CD4-positive, alpha-beta T cell treated with Interleukin-4 for 1 hour (primary cell): ENCODE measurements around the gene AFM.
"Not testable (repeated sequence)": the region's sequence is repeated elsewhere in the genome, so short reads cannot be mapped to it uniquely, and the experiment has no call there.

Source experiments
- DNase-seq, 2 donors: peaks; one replicate each; pipeline ENCODE4 v3.0.0-alpha.2; 2020 to 2022

The AFM gene

DNA sequence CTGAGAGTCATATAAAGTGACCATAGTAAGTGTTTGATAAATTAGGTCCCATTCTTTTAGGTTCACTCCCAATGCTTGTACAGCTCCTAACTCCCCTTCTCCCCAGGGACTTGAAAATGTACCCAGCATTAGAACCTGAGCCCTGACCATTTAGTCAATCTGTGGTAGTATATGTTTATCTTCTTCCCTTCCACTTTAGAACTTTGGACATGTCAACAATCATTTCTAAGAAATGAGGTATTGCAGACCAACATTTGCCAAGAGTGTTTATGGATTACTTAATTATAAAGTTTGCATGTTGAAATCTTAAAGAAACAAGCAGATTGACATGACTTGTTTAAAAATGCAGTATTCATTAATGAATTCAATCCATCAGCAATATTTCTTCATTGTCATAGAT lies 26.0 kb downstream of the AFM start:
- DNase-seq, result no peak

DNA sequence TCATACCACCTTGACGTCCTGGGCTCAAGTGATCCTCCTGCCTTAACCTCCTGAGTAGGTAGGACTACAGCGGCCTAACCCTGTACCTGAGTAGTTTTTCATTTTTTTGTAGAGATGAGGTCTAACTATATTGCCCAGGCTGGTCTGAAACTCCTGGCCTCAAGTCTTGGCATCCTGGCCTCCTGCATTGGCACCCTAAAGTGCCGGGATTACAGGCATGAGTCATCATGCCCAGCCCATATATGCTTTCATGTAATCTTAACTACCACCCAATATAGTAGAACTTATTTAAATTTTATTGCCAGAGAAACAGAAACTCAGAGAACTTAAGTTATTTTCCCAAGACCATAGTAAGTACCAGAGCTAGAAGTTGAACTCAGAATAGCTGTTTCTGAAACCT lies 27.1 kb downstream of the AFM start:
- DNase-seq, result no peak

DNA sequence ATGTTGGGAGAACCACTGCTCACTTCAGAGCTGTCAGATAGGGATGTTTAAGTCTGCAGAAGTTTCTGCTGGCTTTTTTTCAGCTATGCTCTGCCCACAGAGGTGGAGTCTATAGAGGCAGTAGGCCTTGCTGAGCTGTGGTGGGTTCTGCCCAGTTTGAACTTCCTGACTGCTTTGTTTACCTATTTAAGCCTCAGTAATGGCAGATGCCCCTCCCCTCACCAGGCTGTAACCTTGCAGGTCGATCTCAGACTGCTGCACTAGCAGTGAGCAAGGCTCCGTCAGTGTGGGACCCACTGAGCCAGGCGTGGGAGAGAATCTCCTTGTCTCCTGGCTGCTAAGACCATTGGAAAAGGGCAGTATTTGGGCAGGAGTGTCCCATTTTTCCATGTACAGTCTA lies 36.8 kb downstream of the AFM start:
- no peak for DNase-seq

DNA sequence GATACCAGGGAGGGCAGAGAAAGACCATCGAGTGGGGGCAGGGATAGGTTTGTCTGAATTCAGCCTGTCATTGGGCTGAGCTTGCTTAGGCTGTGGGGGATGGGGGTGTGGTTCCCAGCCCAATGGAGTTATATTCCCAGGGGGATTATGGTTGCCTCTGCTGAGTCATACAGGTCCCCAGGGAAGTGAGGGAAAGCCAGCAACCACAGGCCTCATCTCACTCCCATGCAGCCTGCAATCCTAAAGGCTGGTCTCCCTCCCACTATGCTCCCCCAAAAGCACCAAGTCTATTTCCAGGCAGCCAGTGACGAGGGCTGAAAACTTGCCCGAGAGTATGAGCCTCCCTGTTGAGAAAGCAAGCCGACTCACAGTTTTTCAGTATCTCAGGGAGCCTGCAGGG lies 39.3 kb downstream of the AFM start:
- DNase-seq, result no peak

DNA sequence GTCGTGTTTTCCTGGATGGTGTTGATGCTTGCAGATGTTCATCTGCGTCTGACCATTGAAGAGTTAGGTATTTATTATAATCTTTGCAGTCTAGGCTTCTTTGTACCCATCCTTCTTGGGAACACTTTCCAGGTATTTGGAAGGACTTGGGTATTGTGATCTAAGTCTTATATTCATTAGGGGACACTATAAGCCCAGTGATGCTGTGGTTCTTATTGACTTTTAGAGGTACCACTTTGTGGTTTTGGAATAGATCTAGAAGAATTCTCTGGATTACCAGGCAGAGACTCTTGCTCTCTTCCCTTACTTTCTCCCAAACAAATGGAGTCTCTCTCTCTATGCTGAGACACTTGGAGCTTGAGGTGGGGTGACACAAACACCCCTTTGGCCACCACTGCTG lies 41.6 kb downstream of the AFM start:
- DNase-seq, result no peak

DNA sequence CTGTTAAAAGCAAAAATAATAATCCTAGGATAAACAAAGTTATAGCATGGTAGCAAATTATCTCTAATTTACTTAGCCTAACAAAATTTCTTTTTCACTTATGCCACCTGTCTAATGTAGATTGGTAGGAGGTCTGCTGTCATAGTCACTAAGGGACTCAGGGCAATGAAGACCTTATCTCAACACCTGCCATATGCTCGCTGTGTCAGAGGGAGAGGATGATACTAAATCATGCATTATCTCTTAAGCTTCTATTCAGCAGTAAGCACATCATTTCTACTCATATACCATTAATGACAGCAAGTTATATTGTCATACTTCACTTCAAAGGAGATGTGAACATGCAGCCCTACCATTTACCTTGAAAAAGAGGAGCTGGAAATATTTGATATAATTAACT lies 44.1 kb downstream of the AFM start:
- DNase-seq, result no peak

DNA sequence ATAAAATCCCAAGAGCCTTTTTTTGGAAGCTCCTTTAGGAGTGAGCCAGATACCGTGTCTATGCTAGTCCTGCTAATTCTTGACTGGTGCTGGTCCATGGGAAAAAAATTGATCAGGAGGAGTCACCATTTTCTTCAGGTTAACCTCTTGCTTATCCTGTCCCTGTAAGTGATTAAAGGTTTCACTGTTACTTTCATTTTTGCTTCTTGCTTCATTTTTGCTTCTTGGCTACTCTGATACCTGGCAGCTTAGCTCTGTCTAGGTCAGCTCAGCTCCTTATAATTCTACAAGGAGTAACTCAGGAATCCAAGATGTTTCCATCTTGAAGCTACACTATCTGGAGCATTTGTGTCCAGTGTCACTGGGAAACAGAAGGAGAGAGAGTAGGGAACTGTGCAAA lies 45.7 kb downstream of the AFM start:
- no peak for DNase-seq

DNA sequence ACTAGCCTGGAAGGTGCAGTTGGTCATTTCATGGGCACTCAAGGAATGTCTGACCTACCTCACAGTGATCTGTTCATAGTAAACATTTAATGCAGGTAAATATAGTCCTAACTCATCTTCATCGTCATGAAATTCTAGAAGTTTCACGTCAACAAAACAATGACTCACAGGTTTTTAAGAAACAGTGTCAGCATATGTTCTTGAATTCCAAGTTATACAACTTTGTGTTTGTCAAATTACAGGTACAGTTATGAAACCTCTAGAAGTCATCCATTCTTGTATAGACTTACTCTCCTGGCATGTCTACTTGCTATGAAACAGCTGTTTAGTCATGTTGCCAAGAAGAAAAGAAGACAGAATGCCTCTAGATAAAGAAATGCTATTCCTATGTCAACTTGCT lies 46.6 kb downstream of the AFM start:
- DNase-seq, result no peak

DNA sequence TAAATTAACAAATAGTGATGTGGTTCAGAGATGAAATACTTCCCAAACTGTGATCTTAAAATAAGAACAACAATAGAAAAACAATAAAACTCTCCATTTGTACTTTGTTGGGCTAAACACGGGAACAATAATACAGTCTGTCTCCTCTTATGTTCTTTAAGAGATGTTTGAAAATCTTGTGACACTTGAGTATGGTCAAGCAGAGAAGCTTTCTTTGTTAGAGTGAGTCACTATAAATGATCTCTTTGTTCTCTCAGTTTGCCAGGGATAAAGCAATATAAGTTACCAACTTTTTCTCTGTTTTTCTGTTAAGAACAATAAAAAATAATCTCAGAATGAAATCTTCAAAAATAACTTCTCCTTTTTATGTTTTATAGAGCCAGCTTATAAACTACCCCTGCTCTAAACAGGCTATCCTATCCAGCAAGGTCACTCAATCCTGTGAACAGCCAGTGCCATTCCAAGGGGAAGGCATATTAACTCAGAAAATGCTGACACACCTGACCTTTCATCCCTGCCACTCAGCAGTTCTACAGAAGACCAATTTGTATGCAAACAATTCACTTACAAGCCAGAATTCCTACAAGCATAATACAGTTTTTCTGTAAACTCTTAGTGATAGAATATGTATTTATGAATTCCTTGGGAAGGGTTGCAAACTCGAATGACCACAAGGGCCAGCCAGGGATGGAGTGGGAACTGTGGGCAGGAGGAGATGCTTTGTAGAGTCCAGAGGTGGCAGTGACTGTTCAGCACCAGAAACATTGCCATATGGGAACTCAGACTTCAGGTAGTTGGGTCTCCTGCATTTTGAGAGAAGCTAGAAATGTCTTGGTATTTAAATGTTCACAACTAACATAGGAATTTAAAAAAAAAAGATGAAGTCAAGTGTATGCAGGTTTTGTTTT lies 52.2 kb downstream of the AFM start:
- DNase-seq, result no peak

DNA sequence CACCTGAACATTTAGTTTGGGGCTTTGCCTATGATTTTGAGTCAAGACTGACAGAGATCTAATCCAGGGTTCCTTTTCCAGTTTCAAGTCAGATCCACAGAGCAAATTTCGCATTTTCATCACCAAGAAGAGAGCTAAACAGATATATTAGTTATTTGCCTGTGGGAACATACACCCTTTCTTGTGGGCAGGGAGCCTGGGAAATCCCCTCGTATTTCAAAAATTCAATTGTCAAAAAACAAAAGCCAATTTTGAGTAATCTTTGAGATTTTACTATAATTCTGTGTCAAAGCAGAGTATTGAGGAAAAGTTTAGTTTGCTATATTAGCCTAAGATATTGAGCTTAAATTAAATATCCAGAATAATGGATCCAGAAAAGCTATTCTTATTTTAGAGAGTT lies 56.6 kb downstream of the AFM start:
- DNase-seq, result no peak

DNA sequence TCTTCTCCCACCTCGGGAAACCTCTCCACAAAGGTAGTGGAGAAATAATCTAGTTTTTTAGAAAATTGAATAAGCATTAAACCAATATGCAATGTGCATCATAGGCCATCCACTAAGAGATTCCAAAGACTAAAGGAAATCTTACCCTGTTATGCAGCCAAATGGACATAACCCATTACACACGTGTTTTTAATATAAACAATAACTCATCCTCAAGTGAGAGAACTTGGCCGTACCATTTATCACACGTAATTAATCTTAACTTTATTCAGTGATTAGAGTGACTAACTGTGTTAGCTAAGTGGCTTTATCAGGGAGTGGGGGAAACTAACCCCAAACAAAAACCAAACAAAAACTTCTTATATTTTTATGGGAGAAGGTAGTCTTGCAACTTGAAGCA lies 57.8 kb downstream of the AFM start:
- DNase-seq, result no peak

DNA sequence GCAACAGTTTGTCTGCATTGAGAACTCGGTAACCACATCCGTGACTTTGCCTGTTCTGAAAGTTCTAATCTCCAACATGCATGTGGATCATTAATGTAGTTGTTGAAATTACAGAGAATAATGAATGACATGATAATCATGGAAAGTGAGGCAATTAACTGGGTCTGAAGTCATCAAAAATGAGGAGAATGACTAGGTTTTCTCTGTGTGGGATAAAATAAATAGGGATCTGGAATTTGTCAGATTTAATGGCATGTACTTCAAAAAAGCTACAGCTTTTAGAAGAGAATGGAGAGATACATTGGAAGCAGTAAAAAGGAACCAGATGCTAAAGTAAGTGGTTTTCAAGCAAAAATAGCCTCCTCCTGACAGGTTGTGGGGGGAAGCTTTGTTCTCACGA lies 59.3 kb downstream of the AFM start:
- DNase-seq, result no peak

DNA sequence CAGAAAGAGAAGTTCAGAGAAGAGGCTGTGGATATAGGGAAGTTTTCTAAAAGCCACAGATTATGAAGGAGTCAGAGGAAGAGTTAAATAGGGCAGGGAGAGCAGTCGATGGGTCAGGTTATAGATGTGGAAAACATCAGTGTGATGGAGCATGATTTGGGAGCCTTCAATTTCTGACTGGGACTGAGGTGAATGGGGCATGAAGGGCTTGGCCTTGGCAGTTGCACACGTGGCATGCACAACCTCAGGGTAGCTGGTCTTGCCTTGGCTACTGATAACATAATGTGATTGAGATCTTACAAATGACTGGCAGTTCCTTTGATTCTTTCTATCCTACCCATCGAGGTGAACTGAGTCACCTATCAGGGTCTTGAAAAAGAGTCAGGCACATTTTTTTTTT lies 59.7 kb downstream of the AFM start:
- DNase-seq, result no peak

DNA sequence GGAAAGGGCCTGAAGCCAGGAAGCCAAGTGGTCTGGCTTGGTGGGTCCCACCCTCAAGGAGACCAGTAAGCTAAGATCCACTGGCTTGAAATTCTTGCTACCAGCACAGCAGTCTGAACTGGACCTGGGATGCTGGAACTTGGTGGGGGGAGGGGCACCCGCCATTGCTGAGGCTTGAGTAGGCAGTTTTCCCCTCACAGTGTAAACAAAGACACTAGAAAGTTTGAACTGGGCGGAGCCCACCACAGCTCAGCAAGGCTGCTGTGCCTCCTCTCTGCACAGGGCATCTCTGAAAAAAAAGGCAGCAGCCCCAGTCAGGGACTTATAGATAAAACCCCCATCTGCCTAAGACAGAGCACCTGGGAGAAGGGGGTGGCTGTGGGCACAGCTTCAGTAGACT lies 63.1 kb downstream of the AFM start:
- DNase-seq, result no peak

DNA sequence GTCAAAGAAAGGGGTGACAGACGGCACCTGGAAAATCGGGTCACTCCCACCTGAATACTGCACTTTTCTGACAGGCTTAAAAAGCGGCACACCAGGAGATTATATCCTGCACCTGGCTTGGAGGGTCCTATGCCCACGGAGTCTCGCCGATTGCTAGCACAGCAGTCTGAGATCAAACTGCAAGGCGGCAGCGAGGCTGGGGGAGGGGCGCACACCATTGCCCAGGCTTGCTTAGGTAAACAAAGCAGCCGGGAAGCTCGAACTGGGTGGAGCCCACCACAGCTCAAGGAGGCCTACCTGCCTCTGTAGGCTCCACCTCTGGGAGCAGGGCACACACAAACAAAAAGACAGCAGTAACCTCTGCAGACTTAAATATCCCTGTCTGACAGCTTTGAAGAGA lies 69.3 kb downstream of the AFM start:
- DNase-seq, result not testable (repeated sequence)
